COLO668 (cell line): ENCODE data around the gene NINJ2.
A peak's percentile ranks its signal among the peaks of the same experiment; 100 is the strongest.

Source experiments
- DNase-seq: peaks from one replicate; lab custom pipeline; 2025; ENCODE audit not compliant: unreplicated experiment; lab: John Stamatoyannopoulos, UW

Gene NINJ2

DNA sequence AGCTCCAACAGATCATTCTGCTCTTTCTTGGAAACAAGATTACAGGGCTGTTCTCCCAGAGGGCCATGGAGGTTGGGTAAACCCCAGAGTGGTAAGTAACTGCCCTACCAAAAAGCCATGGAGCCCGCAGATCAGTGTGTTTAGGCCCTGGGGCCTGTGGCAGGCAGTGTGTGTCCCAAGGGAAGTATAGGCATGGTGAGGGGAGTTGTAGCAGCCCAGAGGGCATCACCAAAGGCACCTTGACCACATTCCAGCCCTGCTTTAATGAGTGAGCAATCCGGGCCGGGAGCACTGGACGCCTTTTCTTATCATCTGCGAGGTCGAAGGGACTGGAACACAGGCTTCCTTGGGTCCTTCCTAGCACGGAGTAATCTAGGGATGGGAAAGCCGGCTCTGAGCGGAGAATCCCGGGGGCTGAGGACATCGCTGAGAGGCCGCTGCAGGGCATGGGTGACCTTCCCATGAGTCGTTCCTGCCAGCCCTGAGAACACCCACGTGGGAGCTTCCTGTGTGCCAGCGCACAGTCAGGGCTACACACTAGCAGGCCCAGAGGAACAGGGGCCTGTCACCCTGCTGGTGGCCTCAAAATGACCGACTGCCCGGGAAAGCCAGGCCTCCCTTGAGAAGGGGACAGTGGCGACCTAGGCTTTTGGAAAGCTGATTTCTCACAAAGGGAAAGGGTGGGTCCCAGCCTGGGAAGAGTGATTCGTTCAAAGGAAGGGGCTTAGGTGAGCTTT lies 91.3 kb downstream of the NINJ2 start:
- DNase-seq = no peak

DNA sequence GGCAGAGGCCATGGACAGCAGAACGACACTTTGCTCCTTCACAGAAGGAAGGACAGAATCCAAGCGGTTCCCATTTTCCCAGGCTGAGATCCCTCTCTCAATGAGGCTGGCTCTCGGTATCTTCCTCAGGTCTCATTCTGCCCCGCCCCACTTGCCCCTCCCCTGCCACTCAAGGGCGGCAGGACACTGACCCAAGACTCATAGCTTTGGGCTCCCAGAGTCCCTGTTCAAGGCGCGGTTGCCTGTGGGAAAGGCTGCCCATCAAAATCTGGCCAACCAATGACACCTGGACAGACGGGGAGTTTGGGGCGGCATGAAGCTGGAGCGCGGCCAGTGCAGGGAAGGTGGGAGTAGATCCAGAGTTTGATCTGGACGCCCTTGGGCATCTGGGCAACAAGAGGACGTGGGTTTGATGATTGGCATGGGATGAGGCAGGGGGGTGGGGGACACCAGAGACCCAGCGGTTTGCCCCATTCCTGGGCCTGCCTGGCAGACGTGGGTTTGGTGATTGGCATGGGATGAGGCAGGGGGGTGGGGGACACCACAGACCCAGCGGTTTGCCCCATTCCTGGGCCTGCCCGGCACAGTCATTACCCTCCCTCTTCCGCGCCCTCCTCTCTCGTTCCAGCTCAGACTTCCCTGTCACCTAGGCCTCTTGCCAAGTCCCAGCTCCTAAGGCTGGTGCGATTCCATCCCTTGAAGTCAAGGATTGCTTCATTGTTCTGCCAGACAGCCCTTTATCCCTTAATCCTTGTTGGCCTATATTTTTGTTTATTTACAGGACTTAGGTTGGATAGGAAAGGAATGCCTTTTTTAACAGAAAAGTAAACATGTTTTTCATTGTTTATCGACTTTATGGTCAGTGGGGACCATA lies 92.1 kb downstream of the NINJ2 start:
- no peak for DNase-seq

DNA sequence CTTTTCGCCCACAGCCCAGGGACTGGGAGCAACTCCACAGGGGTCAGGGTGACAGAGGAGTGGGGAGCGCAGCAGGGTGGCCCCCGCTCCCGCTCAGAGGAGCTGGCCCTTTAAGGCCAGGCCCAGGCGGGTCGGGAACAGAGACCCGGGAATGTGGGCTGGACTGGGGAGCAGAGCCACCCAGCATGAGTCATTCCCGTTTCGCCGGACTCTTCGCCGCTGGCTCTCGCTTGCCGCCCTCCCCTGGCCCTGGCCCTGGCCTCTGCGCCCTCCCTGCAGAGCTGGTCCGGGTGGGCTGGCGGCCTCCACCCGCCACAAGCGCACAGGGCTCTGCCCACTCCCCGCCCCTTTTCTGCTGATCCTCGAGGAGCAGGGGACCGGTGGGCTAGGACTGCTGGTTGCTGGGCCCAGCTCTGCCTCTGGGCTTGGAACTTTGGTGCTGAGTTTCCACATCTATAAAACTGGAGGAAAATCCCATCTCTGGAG lies 92.8 kb downstream of the NINJ2 start:
- no peak for DNase-seq

GRCh38 chr12:569803-570434 lies 93.3 kb downstream of the NINJ2 start:
- DNase-seq = peak; percentile 89

- no peak for DNase-seq
Observed at GRCh38 chr12:569091-569676, 94.1 kb downstream of the NINJ2 start.

GRCh38 chr12:568486-568885 lies 94.8 kb downstream of the NINJ2 start:
- DNase-seq = no peak

- no peak for DNase-seq
Observed at GRCh38 chr12:565589-566105, 97.6 kb downstream of the NINJ2 start.

DNA sequence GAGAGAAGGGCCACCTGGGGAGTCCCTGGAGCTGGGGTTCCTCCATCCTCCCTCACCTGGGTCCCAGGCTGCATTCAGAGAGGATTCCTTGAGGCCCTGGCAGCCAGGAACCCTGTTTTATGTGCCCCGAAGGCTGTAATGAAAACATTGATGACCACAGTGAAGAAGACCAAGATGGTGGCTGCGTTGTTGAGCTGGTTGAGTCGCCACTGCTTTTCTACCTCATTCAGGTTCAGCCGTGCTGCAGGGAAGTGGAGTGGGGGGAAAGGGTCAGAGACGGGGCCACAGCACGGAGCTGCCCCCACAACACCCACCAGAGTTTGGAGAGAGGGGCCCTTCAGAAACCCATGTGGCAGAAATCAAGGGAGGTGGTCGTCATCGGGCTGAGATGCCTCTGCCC lies 98.1 kb downstream of the NINJ2 start:
- DNase-seq = no peak

DNA sequence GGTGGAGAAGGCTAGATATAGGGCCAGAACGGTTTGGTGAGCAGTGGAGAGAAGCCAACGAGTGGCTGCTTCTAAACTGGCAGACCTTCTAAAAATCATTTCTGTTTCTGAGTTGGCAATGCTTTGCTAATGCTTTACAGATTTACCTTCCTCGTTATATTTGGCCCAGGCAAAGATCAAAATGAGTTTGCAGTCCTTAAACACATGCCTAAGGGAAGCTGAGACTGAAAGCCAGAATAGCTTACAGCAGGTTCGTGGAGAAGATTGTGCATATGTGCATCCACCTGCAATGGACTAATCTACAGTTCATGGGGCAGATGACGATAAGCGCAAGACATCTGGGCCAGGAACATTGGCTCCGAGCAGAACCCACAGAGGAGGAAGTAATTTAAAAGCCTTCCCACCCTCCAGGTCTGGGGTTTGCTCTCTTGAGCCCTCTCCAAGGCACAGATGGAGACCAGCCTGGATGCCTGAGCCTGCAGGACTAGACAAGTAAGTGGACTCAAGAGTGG lies 99.4 kb downstream of the NINJ2 start:
- no peak for DNase-seq

DNA sequence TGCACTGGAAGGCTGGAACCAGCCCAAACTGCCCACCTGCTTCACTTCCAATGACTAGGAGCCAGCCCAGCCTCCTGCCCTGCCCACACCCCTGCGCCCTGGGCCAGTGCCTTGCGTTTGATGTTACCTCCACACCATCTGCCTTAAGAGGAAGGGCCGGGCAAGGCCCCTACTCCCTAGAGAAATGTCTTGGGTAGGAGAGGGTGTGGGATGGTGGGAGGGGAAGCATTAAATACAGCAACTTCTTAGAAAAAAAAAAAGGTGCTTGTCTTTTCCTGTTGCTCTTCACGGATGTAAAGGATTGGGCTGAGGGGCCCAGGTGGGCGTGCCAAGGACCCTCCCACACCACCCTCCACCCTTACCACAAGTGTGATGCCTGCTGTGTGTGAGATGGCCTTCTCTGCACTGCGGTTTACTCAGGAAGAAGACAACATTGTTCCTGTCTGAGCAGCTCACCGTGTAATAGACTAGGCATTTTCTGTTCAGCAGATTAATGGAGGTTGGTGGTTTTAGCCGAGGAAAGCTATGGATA lies 99.9 kb downstream of the NINJ2 start:
- DNase-seq = no peak

- DNase-seq = no peak
Observed at GRCh38 chr12:562634-563033, 100.6 kb downstream of the NINJ2 start.

DNA sequence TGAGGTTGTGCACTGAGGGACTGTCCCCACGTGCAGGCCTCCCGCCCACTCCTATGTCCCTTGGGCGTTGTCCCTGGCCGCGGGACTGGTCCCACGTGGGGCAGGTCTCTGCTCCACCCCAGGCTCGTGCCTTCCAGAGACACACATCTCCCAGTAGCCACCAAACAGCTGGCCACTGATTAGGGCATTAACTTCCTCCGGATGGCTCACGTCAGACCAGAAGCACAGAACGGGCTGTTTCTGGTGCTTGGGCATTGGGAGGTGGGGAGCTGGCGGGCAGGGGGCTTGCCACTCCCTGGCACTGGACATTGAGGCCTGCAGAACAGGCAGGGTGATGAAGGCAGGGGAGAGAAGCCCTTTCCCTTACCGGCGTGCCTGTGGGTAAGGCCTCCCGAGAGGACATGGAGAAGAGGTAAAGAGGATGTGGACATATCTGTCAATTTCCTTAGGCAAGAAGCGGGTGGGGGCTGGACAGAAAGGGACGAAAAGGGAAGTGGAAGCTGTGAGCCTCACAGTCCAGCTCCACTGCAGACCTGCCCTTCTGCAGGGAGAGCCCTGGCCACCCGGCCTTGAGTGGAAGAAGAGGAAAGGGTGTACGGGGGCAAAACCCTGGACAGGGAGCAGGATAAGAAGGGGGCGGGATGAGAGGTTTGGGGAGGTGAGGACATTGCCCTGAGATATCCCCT lies 101.2 kb downstream of the NINJ2 start:
- DNase-seq = no peak

GRCh38 chr12:561391-561705 lies 101.9 kb downstream of the NINJ2 start:
- DNase-seq = no peak

DNA sequence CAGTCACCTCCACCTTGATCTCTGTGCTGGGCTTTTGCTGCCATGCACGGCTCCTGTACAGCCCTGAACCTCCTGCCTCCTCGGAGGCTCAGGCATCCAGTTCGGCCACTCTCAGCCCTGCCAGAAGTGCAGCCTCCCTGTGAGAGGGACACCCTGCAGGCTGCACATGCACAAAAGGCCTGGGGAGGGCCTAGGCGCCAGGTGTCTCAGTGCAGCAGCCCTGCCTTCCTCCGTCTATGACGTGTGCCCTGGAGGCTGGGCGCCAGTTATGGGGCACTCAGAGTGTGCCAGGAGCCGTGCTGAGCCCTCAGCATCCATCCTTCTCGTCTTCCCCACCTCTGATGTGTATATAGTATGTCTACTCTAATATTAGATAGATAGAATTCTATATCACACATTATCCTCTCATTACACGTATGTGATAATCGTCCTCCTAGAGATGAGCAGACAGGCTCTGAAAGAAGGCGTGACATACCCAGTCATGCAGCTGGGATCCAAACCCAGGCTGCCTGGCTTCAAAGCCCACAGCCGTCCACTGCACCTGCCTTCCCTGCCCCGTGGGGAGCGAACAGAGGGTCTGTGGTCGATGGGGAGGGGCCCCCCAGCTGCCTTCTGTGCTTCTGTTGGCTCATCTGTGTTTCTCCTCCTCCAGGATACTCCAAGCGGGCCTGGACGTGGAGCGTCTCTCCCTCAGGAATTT lies 102.4 kb downstream of the NINJ2 start:
- DNase-seq = no peak

GRCh38 chr12:559906-560455 lies 103.3 kb downstream of the NINJ2 start:
- no peak for DNase-seq

DNA sequence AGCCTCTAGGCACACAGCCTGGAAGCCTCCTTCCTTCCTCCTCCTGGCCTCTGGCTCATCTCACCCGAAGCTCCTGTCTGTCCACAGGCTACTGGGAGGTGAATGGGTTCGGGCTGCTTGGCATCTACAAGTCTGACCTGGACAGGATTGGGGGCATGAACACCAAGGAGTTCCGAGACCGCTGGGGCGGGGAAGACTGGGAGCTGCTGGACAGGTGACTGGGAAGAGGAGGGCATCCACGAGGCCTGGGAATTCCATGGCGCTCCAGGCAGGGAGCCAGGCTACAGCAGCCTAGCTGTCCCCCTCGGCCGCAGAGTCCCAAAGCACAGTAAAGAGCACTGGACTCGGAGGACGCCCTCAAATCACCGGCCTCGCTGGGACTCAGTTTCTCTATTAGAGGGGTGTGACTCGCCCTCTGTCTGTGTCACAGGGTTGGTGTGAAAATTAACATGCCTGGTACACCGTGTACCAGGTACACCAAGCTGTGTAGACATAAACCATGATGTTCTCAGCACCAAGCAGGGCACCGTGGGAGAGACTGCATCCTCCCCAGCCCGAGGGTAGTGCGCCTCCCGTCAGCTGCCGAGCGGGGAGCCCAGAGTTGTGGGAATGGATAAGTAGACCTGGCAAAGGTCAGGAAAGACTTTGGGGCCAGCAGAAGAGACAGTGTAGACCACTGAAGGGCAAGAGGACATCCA lies 103.9 kb downstream of the NINJ2 start:
- DNase-seq = no peak

GRCh38 chr12:558580-558979 lies 104.7 kb downstream of the NINJ2 start:
- DNase-seq = no peak

GRCh38 chr12:556498-556897 lies 106.7 kb downstream of the NINJ2 start:
- DNase-seq = no peak

DNA sequence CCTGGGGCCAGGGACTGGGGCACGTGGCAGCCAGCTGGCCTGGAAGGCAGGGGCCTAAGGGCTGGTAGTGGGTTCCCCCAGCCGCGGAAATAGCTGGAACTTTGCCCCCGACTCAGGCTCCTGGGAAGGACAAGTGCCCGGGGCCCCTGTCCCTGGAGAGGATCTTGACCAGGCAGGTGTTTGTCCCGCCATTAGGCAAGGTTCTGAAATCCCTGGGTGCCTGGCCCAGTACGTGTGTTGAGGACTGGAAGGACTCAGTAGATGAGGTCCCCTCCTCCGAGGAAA lies 109.3 kb downstream of the NINJ2 start:
- no peak for DNase-seq
